ENCODE results near the gene ARF4.
"Not testable (repeated sequence)": the region's sequence is repeated elsewhere in the genome, so short reads cannot be mapped to it uniquely, and the experiment has no call there.

Gene ARF4

GRCh38 chr3:57597127-57597923 lies at the start of gene ARF4:
Gene ARF4, minus strand, starts transcription at chr3:57597344. Its CDS starts 204 bp downstream, at chr3:57597140.
- DNase-seq (ENCODE audit: low read depth): peak; percentile 98

- DNase-seq (ENCODE audit: low read depth): no peak
Observed at GRCh38 chr3:57646723-57647122, 49.6 kb upstream of the ARF4 start.

DNA sequence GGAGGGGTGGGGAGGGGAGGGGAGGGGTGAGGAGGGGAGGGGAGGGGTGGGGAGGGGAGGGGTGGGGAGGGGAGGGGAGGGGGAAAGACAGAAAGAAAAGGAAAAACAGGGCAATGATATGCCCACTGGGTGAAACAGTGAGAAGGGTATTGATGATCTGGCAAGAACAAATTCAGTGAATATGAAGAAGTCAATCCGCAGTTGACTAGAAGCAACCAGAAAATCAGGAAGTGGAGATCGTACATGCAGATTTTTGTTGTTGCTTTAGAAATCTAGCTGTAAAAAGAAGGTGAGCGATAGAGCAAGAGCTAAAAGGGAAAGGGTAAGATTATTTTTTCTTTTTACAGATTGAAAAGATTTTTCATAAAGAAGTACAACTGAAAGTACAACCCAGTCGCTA lies 47.6 kb upstream of the ARF4 start:
- DNase-seq (ENCODE audit: low read depth): no peak

- DNase-seq (ENCODE audit: low read depth): no peak
Observed at GRCh38 chr3:57637391-57637790, 40.2 kb upstream of the ARF4 start.

DNA sequence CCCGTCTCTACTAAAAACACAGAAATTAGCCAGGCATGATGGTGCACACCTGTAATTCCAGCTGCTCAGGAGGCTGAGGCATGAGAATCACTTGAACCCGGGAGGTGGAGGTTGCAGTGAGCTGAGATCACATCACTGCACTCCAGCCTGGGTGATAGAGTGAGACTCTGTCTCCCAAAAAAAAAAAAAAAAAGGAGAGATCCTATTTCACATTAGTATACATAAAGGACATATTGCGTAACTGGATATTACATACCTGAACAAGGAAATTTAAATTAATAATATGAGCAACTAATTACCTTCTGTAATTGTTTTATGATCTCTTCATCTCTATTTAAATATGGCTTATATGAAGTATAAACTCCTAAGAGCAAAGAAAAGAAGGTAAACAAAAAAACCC lies 37.1 kb upstream of the ARF4 start:
- not testable (repeated sequence) for DNase-seq (ENCODE audit: low read depth)

DNA sequence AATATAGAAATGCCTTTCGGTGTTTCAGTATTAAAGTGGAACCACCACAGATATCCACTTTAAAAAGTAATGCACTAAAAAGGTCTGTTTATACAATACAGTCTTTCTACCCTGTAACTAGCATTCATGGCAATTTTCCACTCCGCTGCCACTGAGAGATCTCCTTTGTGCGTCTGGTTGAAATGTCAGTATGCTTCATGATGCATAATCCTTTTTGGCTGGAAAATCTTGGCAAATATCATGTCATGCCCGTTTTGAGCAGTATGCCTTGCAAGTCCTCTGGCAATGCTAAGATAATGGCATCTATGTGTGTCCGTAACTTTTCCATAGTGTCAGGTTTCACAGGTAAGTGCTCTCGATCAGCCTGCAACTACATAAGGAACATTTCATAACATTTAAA lies 30.8 kb upstream of the ARF4 start:
- DNase-seq (ENCODE audit: low read depth): no peak

DNA sequence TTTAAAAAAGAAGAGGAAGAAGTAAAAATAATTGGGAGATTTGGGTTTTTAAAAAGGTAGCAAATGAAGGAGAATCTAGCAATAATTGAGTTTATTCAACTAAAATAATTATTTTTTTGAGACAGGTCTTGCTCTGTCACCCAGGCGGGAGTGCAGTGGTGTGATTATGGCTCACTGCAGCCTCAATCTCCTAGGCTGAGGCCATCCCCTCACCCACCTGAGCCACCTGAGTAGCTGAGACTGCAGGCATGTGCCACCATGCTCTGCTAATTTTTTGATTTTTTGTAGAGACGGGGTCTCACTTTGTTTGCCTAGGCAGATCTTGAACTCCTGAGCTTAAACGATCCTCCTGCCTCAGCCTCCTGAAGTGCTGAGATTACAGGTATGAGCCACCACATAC lies 27.7 kb upstream of the ARF4 start:
- DNase-seq (ENCODE audit: low read depth): no peak

DNA sequence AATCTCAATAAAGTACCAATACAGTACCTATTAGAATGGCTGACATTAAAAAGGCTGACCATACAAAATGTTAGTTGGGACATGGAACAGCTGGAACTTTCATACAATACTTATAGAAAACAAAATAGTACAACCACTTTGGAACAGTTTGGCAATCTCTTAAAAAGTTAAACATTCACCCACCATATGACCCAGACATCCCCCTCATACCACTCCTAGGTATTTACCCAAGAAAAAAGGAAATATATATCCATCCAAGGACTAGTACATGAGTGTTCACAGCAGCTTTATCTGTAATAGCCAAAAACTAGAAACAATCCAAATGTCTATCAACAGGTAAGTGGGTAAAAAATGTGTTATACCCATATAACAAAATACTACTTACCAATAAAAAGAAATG lies 25.2 kb upstream of the ARF4 start:
- no peak for DNase-seq (ENCODE audit: low read depth)

GRCh38 chr3:57617739-57618138 lies 20.6 kb upstream of the ARF4 start:
- no peak for DNase-seq (ENCODE audit: low read depth)

- no peak for DNase-seq (ENCODE audit: low read depth)
Observed at GRCh38 chr3:57616233-57616632, 19.1 kb upstream of the ARF4 start.

DNA sequence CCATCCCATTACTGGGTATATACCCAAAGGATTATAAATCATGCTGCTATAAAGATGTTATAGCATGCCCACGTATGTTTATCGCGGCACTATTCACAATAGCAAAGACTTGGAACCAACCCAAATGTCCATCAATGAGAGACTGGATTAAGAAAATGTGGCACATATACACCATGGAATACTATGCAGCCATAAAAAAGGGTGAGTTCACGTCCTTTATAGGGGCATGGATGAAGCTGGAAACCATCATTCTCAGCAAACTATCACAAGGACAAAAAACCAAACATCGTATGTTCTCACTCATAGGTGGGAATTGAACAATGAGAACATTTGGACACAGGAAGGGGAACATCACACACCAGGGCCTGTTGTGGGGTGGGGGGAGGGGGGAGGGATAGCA lies 14.7 kb upstream of the ARF4 start:
- not testable (repeated sequence) for DNase-seq (ENCODE audit: low read depth)

GRCh38 chr3:57605683-57606082 lies 8.5 kb upstream of the ARF4 start:
- DNase-seq (ENCODE audit: low read depth): no peak

DNA sequence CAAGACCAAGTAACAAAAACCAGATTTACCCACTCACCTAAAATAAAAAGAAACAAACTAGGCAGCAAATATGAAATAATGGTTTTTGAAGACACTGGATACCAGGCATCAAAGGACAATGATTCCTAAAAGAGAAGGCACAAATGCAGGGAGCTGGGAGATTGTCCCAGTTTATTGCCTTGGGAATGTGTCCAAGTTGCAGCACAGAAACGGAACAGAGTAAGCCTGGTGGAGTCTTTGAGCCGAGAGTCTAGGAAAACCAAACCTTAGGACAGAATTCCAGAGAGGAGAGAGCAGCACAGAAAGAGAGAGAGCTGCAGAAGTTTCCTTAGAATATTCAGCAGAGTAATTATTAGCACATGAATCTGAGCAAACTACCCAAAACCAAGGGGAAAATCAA lies 7.8 kb upstream of the ARF4 start:
- DNase-seq (ENCODE audit: low read depth): no peak

- no peak for DNase-seq (ENCODE audit: low read depth)
Observed at GRCh38 chr3:57600195-57600594, 3.1 kb upstream of the ARF4 start.

GRCh38 chr3:57598765-57599360 lies 1.7 kb upstream of the ARF4 start:
- DNase-seq (ENCODE audit: low read depth): peak; percentile 30

- peak; percentile 69 for DNase-seq (ENCODE audit: low read depth)
Observed at GRCh38 chr3:57596495-57597126, 533 bp downstream of the ARF4 start.

- no peak for DNase-seq (ENCODE audit: low read depth)
Observed at GRCh38 chr3:57594576-57594975, 2.6 kb downstream of the ARF4 start.

- no peak for DNase-seq (ENCODE audit: low read depth)
Observed at GRCh38 chr3:57594144-57594543, 3.0 kb downstream of the ARF4 start.

GRCh38 chr3:57592306-57592705 lies 4.8 kb downstream of the ARF4 start:
- no peak for DNase-seq (ENCODE audit: low read depth)

- DNase-seq (ENCODE audit: low read depth): no peak
Observed at GRCh38 chr3:57587905-57588304, 9.2 kb downstream of the ARF4 start.

- DNase-seq (ENCODE audit: low read depth): no peak
Observed at GRCh38 chr3:57586778-57587177, 10.4 kb downstream of the ARF4 start.

- DNase-seq (ENCODE audit: low read depth): no peak
Observed at GRCh38 chr3:57583544-57583943, 13.6 kb downstream of the ARF4 start.

GRCh38 chr3:57582474-57583168 lies 14.5 kb downstream of the ARF4 start:
- no peak for DNase-seq (ENCODE audit: low read depth)

Data from CMK (cell line).